Measurements from ENCODE around the gene NAT10.
A peak's percentile ranks its signal among the peaks of the same experiment; 100 is the strongest.

NAT10 gene

GRCh38 chr11:34104680-34105078 lies 750 bp upstream of the NAT10 start:
- FAIRE-seq, result no peak
- no peak for DNase-seq (ENCODE audit: extremely low spot score, insufficient read length, low read depth)

GRCh38 chr11:34105957-34106504 lies 602 bp downstream of the NAT10 start:
- FAIRE-seq (no peak), DNase-seq (ENCODE audit: extremely low spot score, insufficient read length, low read depth) (no peak)

- DNase-seq (ENCODE audit: extremely low spot score, insufficient read length, low read depth) (no peak), FAIRE-seq (no peak)
Measured at GRCh38 chr11:34111722-34112270, 6.4 kb downstream of the NAT10 start.

DNA sequence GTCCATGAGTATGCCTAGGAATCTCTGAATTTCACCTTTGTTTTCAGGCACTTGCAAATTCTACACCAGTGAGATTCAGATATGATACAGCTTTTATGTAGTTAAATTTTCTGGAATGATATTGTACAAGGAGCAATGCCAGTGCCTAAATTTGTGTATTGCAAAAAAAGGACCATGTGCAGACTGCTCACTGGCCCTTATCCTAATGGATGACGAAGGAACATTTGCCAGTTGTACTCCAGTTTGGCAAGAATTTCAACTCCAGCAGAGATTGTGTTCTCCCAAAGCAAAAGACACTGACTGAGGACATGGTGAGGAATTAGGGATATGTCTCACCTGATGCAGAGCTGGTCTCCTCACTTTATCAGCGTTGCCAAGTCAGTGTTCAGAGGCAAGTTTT lies 8.6 kb downstream of the NAT10 start:
- no peak for FAIRE-seq
- no peak for DNase-seq (ENCODE audit: extremely low spot score, insufficient read length, low read depth)

DNA sequence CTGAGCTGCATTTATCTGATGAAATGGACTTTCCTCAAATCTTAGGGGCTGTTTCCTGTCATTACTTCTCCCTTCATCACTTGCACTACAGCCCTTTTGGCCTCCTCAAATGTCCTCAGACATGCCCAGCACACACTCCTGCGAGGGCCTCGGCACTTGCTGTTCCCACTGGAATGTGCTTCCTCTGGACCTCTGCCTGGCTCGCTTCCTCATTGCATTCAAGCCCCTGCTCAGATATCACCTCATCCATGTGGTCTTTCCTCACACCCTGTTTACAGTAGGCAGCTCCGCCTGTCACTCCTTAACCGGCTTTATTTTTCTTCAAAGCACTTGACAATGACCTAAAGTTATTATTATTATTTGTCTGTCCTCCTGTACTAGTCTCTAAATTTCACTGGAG lies 9.0 kb downstream of the NAT10 start:
- FAIRE-seq, result no peak
- DNase-seq (ENCODE audit: extremely low spot score, insufficient read length, low read depth), result no peak

GRCh38 chr11:34120651-34121050 lies 15.2 kb downstream of the NAT10 start:
- FAIRE-seq, result no peak

GRCh38 chr11:34124885-34125668 lies 19.6 kb downstream of the NAT10 start:
- FAIRE-seq (no peak), DNase-seq (ENCODE audit: extremely low spot score, insufficient read length, low read depth) (no peak)

More at GRCh38 chr11:34120651-34121050, 15.2 kb downstream of the NAT10 start:
- no peak for DNase-seq (ENCODE audit: extremely low spot score, insufficient read length, low read depth)

DNA sequence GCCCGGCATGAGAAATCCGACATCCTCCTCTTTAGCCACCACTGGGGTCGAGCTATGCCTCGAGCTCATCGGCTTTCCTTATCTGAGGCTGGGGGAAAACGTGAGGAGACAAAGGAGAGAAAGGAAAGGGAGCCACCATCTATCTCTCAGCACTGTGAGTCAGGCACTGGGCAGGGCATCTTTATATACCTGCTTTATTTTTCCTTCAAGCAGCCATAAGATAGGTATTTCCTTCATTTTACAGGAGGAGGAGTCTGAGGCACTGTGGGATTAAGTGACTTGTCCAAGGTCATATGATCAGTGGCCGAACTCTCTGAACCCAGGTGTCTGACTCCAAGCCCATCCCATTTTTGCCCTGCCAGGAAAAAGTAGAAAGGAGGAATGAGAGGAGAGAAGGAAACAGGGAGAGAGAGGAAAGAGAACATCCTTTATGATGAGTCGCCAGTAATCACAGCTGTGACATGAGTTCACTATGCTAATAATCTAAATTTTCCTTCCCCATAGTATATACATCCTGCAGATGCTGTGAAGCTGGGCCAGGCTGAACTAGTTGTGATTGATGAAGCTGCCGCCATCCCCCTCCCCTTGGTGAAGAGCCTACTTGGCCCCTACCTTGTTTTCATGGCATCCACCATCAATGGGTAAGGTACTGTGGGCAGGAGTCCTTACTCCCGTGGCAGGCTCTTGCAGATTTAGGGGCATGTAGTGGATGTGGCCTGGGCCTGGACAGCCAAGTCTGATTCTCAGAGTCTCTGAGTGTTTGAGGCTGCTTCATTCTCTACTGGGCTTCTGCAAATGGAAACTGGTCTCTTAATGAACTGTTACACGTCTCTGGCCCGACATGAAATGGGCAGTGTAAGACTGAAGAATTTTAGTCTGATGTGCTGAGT lies 21.8 kb downstream of the NAT10 start:
- FAIRE-seq (no peak), DNase-seq (ENCODE audit: extremely low spot score, insufficient read length, low read depth) (no peak)

DNA sequence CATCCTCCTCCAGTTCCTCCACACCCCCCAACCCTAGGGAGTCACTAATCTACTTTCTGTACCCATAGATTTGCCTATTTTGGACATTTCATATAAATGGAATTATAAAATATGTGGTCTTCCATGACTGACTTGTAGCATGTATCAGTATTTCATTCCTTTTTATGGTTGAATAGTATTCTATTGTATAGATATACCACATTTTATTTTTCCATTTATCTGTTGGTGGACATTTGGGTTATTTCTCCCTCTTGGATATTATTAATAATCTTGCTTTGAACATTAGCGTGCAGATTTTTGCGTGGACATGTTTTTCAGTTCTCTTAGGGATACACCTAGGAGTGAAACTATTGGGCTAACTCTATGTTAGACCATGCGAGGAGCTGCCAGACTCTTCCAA lies 23.4 kb downstream of the NAT10 start:
- DNase-seq (ENCODE audit: extremely low spot score, insufficient read length, low read depth) (no peak), FAIRE-seq (no peak)

GRCh38 chr11:34132261-34132965 lies 27.0 kb downstream of the NAT10 start:
- FAIRE-seq (no peak), DNase-seq (ENCODE audit: extremely low spot score, insufficient read length, low read depth) (no peak)

DNA sequence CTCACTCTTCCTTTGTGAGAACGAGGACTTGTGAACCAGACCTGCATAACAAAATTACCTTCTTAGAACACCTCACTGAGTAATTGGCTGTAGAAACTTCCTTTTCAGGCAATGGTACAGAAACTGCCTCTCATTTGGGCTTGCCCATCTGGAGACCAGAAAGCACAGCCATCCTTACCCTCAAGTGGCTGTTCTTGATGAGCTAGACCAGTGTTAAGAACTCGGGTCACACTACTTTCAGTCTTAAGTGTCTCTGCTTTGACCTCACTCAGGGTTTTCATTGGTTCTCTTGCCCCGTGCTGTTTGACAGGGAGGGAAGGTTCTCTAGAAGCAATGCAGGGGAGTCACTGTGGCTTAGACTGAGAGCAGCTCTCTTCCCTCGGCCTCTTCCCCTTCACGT lies 29.3 kb downstream of the NAT10 start:
- no peak for DNase-seq (ENCODE audit: extremely low spot score, insufficient read length, low read depth)
- FAIRE-seq, result no peak

- DNase-seq (ENCODE audit: extremely low spot score, insufficient read length, low read depth) (no peak), FAIRE-seq (no peak)
Measured at GRCh38 chr11:34135439-34135838, 30.0 kb downstream of the NAT10 start.

GRCh38 chr11:34136420-34136819 lies 31.0 kb downstream of the NAT10 start:
- FAIRE-seq (no peak), DNase-seq (ENCODE audit: extremely low spot score, insufficient read length, low read depth) (no peak)

GRCh38 chr11:34139346-34139745 lies 33.9 kb downstream of the NAT10 start:
- no peak for FAIRE-seq
- no peak for DNase-seq (ENCODE audit: extremely low spot score, insufficient read length, low read depth)

DNA sequence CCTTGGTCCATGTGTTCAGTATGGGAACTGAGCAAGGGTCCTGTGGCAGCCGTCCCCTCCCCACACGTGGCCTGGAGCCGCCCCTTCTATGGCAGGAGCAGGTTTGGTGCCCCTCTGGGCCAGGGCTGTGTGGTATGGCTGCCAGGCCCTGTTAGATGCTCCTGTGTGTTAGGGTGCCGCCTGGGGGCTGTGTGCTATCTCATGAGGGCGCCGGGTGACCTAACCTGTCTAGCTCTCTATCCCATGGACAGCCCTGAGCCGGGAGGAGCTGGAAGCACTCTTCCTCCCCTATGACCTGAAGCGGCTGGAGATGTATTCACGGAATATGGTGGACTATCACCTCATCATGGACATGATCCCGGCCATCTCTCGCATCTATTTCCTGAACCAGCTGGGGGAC lies 34.7 kb downstream of the NAT10 start:
- DNase-seq (ENCODE audit: extremely low spot score, insufficient read length, low read depth), result no peak
- no peak for FAIRE-seq

GRCh38 chr11:34143048-34143447 lies 37.6 kb downstream of the NAT10 start:
- DNase-seq (ENCODE audit: extremely low spot score, insufficient read length, low read depth) (no peak), FAIRE-seq (no peak)

DNA sequence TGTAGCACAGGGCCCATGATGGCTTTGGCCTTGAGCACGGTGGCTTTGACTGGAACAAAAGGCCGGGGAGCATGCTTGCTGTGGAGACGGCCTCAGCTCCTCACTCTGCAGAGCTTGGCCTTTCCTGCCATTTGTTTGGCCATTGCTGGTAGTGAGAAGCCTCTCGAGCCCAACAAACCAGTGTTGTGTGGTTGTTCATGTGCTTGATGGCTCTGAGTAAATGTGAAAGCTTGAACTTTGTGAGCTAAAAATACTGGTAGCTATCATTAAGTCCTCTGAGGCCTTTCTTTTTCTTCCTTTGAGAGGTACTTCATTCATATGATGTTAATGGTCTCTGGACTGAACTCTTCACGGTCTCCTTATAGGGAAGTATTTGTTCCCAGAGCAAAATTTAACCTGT lies 39.6 kb downstream of the NAT10 start:
- FAIRE-seq (peak; percentile 55), DNase-seq (ENCODE audit: extremely low spot score, insufficient read length, low read depth) (no peak)

GRCh38 chr11:34145847-34146381 lies 40.5 kb downstream of the NAT10 start:
- DNase-seq (ENCODE audit: extremely low spot score, insufficient read length, low read depth) (no peak), FAIRE-seq (peak; percentile 70)

DNA sequence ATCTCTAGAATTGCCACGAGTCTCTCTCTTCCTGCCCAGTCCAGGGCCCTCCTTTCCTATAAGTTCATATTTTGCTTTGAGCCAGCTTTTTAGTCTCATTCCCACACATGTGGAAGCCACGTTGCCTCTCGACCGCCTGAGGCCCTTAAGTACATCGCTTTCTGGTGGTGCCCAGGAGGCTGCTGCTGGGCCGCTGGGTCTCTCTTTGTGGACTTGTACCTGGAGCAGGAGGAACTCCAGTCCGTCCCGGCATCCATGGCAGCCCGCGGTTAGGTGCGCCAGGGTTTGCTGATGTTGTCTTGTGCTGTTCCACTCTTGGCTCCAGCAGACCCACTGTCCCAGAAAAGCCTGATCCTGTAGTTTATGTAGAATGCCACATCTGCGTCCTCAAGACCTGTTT lies 41.0 kb downstream of the NAT10 start:
- no peak for DNase-seq (ENCODE audit: extremely low spot score, insufficient read length, low read depth)
- no peak for FAIRE-seq

DNA sequence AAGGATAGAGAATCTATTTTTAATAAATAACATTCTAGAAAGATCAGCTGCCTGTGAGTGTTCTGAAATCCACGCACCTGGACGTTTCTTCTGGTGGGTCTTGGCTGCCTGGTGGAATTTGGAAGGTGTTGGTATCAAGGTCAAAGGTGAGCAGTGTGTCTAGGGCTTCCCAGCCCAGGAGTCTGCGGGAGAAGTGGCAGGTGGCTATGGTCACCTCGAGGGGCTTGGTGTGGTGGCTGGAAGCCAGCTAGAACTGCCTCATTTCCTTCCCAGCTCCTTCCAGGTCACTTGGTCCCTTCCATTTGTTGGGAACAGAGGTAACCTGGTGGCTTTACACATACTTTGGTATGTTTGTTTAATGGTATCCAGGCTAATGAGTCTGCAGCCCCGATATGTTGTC lies 41.4 kb downstream of the NAT10 start:
- no peak for FAIRE-seq
- DNase-seq (ENCODE audit: extremely low spot score, insufficient read length, low read depth), result no peak
